SK-N-SH (cell line): ENCODE data around the gene AFF3. TPM values are rescaled to one million over a fixed set of nuclear protein-coding genes. Genes with fewer than 3 reads are reported as not detected.
A peak's percentile ranks its signal among the peaks of the same experiment; 100 is the strongest.

ENCODE experiments used
- CTCF ChIA-PET: fragments of 300-600, 350-600 bp; formaldehyde crosslinking; extraction: SDS; loops from one replicate; lab custom pipeline; 2021; lab: Yijun Ruan, JAX
- POLR2A ChIA-PET: fragments of 350-600 bp; sonication (Branson Sonifier 250); formaldehyde crosslinking; extraction: SDS; loops from one replicate; lab custom pipeline; 2020; ENCODE audit warnings: antibody characterized with exemption, inconsistent platforms; lab: Yijun Ruan, JAX
- DNase-seq: peaks from one replicate; pipeline ENCODE4 v3.0.0; 2012
- H2AFZ ChIP-seq: fragments of 200-600 bp; sonication (generic); 2 replicates; pipeline ENCODE4 v1.8.1; 2016; ENCODE audit warnings: antibody characterized with exemption, mild to moderate bottlenecking, low read depth
- H3F3A ChIP-seq: fragments of 200-600 bp; sonication (generic); replicated peaks from 2 replicates; pipeline ENCODE3; 2016; ENCODE audit warnings: antibody characterized with exemption, mild to moderate bottlenecking; ENCODE audit not compliant: insufficient read depth
- H3K27ac ChIP-seq, 2 experiments: fragments of 200-500 bp in 1 of 2; fragments of 200-600 bp in 1 of 2; sonication (Bioruptor generic) in 1 of 2; sonication (generic), shearing (Covaris generic) in 1 of 2; 2 replicates each; pipeline versions ENCODE4 v1.5.1 to v1.6.1; 2014 to 2016; ENCODE audit warnings: low read depth in 2 of 2, inconsistent platforms in 1 of 2, low read length in 1 of 2, mild to moderate bottlenecking in 1 of 2, mixed read lengths in 1 of 2
- H3K27me3 ChIP-seq: fragments of 200-600 bp; sonication (generic), shearing (Covaris generic); 2 replicates; pipeline ENCODE4 v1.6.1; 2016; ENCODE audit warnings: mixed run types; ENCODE audit not compliant: insufficient read depth
- H3K36me3 ChIP-seq, 2 experiments: fragments of 200-500 bp in 1 of 2; fragments of 200-600 bp in 1 of 2; sonication (Bioruptor generic) in 1 of 2; sonication (generic) in 1 of 2; replicated peaks in 1 of 2; 2 replicates each; pipeline versions ENCODE3 to v1.5.1; 2014 to 2016; ENCODE audit warnings: low read length in 1 of 2, mild to moderate bottlenecking in 1 of 2; ENCODE audit not compliant: insufficient read depth in 2 of 2, control insufficient read depth in 1 of 2
- H3K4me1 ChIP-seq, 2 experiments: fragments of 200-500 bp in 1 of 2; fragments of 200-600 bp in 1 of 2; sonication (Bioruptor generic) in 1 of 2; sonication (generic), shearing (Covaris generic) in 1 of 2; 2 replicates each; pipeline versions ENCODE4 v1.5.1 to v1.6.1; 2014 to 2016; ENCODE audit warnings: low read depth in 1 of 2, low read length in 1 of 2, mixed run types in 1 of 2; ENCODE audit not compliant: insufficient read depth in 2 of 2, control insufficient read depth in 1 of 2
- H3K4me2 ChIP-seq: fragments of 200-600 bp; sonication (generic), shearing (Covaris generic); 2 replicates; pipeline ENCODE4 v1.6.1; 2017; ENCODE audit warnings: mixed run types
- H3K4me3 ChIP-seq, 2 experiments: fragments of 200-500 bp in 1 of 2; fragments of 200-600 bp in 1 of 2; sonication (Bioruptor generic) in 1 of 2; sonication (generic), shearing (Covaris generic) in 1 of 2; 2 replicates each; pipeline versions ENCODE4 v1.5.1 to v1.8.1; 2014 to 2016; ENCODE audit warnings: low read depth in 2 of 2, inconsistent platforms in 1 of 2, low read length in 1 of 2, mild to moderate bottlenecking in 1 of 2, mixed read lengths in 1 of 2, moderate library complexity in 1 of 2
- H3K79me2 ChIP-seq: fragments of 200-600 bp; sonication (generic); 2 replicates; pipeline ENCODE4 v1.8.1; 2017; ENCODE audit warnings: mild to moderate bottlenecking; ENCODE audit not compliant: insufficient read depth
- H3K9ac ChIP-seq: fragments of 200-600 bp; sonication (generic); 2 replicates; pipeline ENCODE4 v1.6.1; 2017; ENCODE audit warnings: mixed run types
- H3K9me2 ChIP-seq: fragments of 200-600 bp; sonication (generic); 2 replicates; pipeline ENCODE4 v1.6.1; 2017; ENCODE audit warnings: mixed run types
- H3K9me3 ChIP-seq: fragments of 200-600 bp; sonication (generic); 2 replicates; pipeline ENCODE4 v1.6.1; 2017; ENCODE audit warnings: mixed run types, mild to moderate bottlenecking, moderate library complexity
- H4K20me1 ChIP-seq: fragments of 200-600 bp; sonication (generic); 2 replicates; pipeline ENCODE4 v1.6.1; 2017; ENCODE audit warnings: mild to moderate bottlenecking, mixed run types; ENCODE audit not compliant: insufficient read depth
- FOSL2 ChIP-seq: IDR thresholded peaks from 2 replicates; pipeline ENCODE4 v1.4.0; 2012; ENCODE audit warnings: low read depth, mild to moderate bottlenecking, moderate library complexity, borderline replicate concordance
- FOXM1 ChIP-seq: IDR thresholded peaks from 2 replicates; pipeline ENCODE4 v1.4.0; 2012; ENCODE audit warnings: low read depth, mild to moderate bottlenecking
- GABPA ChIP-seq: IDR thresholded peaks from 2 replicates; pipeline ENCODE4 v1.4.0; 2012; ENCODE audit warnings: low read depth, mild to moderate bottlenecking
- GATA2 ChIP-seq: sonication (generic); formaldehyde crosslinking; IDR thresholded peaks from 2 replicates; pipeline ENCODE4 v1.5.0; 2020; ENCODE audit warnings: mild to moderate bottlenecking, missing genetic modification reagents
- RAD21 ChIP-seq: IDR thresholded peaks from 2 replicates; pipeline ENCODE4 v1.6.1; 2012; ENCODE audit warnings: mild to moderate bottlenecking, low read length
- REST ChIP-seq: IDR thresholded peaks from 2 replicates; pipeline ENCODE4 v1.6.1; 2012; ENCODE audit warnings: mild to moderate bottlenecking, low read depth, low read length, moderate library complexity
- RFX5 ChIP-seq: IDR thresholded peaks from 2 replicates; pipeline ENCODE4 v1.6.1; 2012; ENCODE audit warnings: mild to moderate bottlenecking, improper control_type of control experiment, low read length
- RXRA ChIP-seq: IDR thresholded peaks from 2 replicates; pipeline ENCODE4 v1.4.0; 2012; ENCODE audit warnings: low read depth, mild to moderate bottlenecking, borderline replicate concordance
- TEAD4 ChIP-seq: IDR thresholded peaks from 2 replicates; pipeline ENCODE4 v1.4.0; 2012; ENCODE audit warnings: mild to moderate bottlenecking, borderline replicate concordance; ENCODE audit not compliant: insufficient read depth
- WGBS: methylation state at CpG from one replicate; pipeline ENCODE4 v1.1.6; 2017; ENCODE audit warnings: low lambda C conversion rate; 5-methylcytosine and 5-hydroxymethylcytosine counted together
- polyA plus RNA-seq, 3 experiments: library from polyadenylated mRNA; depleted of rRNA; stranded (reverse); fragments of >200 nt; gene quantifications; 2 replicates each; pipeline ENCODE4 v1.2.3, GENCODE V29; 2012

Gene AFF3
- polyA plus RNA-seq, 1 of the 3 experiments (the other 2 are of a cell fraction) = 0.36 TPM

- Histone ChIP-seq H3K4me1 (peaks cover 22 to 32% of the 10 kb centered on the region in 2 experiments), H3K79me2 (no peaks in the 10 kb centered on the region), H4K20me1 (no peaks in the 10 kb centered on the region), H3K4me2 (no peak overlapping the region), H3K4me3 (no peak overlapping the region), H3K27me3 (no peaks in the 10 kb centered on the region), H2AFZ (no peak overlapping the region), H3K9me2 (no peaks in the 10 kb centered on the region), H3K36me3 (no peaks in the 10 kb centered on the region), H3K9ac (no peak overlapping the region), H3K27ac (peak overlapping the region; percentile 77 to 89), H3K9me3 (no peaks in the 10 kb centered on the region), H3F3A (peaks cover 33% of the 10 kb centered on the region)
- 89% methylated on average over 4 of the region's 4 CpGs for WGBS
- POLR2A ChIA-PET = no interaction called here
- CTCF ChIA-PET = no interaction called here
- DNase-seq = no peak
- TF ChIP-seq RAD21 = no peak
- no peak for TF ChIP-seq FOSL2
- TF ChIP-seq REST = no peak
- TF ChIP-seq GABPA = no peak
- TF ChIP-seq RFX5 = no peak
- TF ChIP-seq GATA2 = no peak
- no peak for TF ChIP-seq FOXM1
These were observed 264.4 kb downstream of the AFF3 start for GRCh38 chr2:99877963-99878362.

DNA sequence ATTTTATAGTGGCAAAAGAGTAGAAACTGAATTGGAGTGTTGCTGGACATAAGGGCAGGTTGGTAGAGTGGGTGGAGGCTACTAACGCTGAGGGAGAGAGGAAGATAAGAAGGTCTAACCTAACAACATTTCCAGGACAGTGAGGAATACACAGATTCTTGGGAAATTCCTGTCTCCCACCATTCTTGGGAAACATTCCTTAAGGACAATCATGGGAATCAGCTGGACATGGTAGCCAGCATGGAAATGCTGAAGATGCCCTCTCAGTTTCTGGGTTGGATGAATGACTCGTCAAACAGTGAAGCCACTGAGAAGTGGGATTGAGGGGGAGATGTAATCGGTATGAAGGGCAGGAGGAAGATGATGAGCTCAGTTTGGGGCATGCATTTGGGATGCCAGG, 265.4 kb downstream of the AFF3 start:
- TF ChIP-seq TEAD4 = no peak
- no peak for TF ChIP-seq RXRA
- CTCF ChIA-PET = no interaction called here
- Histone ChIP-seq H3K36me3 (no peaks in the 10 kb centered on the region), H3K27ac (no peak overlapping the region), H3K4me2 (no peak overlapping the region), H3K9me3 (no peaks in the 10 kb centered on the region), H2AFZ (no peak overlapping the region), H3K9ac (no peak overlapping the region), H3K9me2 (no peaks in the 10 kb centered on the region), H3K4me3 (no peak overlapping the region), H3K4me1 (peaks cover 14 to 24% of the 10 kb centered on the region in 2 experiments), H4K20me1 (no peaks in the 10 kb centered on the region), H3F3A (peaks cover 29% of the 10 kb centered on the region), H3K27me3 (no peaks in the 10 kb centered on the region), H3K79me2 (no peaks in the 10 kb centered on the region)
- DNase-seq = no peak
- POLR2A ChIA-PET = no interaction called here
- WGBS = 76% methylated on average over 3 of the region's 3 CpGs
